ENCODE data around the gene RUFY4. TPM values are rescaled to one million over a fixed set of nuclear protein-coding genes. Genes with fewer than 3 reads are reported as not detected.
"Not testable (repeated sequence)": the region's sequence is repeated elsewhere in the genome, so short reads cannot be mapped to it uniquely, and the experiment has no call there.

Gene RUFY4
- total RNA-seq, 1 donor from 2014 or later = 1.8 TPM

- H3K36me3 Mint-ChIP-seq (ENCODE audit: low read depth) = no peaks in the 10 kb centered on the region
- H3K27ac Mint-ChIP-seq = no peak overlapping the region
- H3K27me3 Mint-ChIP-seq = no peaks in the 10 kb centered on the region
- no peaks in the 10 kb centered on the region for H3K9me3 Mint-ChIP-seq
- no peaks in the 10 kb centered on the region for H3K4me1 Mint-ChIP-seq
- H3K4me3 Mint-ChIP-seq = no peak overlapping the region
- no peak for DNase-seq
- intact Hi-C loops (cut with micrococcal nuclease) = no loop called here
Measured at GRCh38 chr2:218027426-218028188, 41.4 kb upstream of the RUFY4 start.

DNA sequence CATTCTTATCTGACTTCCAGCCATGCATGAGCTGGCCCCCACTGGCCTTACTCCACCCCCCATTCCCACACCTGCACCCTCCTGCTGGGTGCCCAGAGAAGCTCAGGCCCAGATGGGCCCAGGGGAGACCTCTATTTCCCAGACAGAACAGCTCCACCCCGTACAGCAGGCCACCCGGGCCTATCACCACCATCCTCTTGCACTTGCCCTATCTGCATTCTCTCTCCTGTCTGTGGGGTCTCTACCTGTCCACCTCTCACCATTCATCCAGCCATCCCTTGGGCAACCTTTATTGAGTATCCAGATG is 40.9 kb upstream of the RUFY4 start:
- Mint-ChIP-seq H3K4me1 (no peaks in the 10 kb centered on the region), H3K27me3 (no peaks in the 10 kb centered on the region), H3K36me3 (ENCODE audit: low read depth) (no peaks in the 10 kb centered on the region), H3K9me3 (no peaks in the 10 kb centered on the region), H3K4me3 (no peak overlapping the region), H3K27ac (no peak overlapping the region)
- no peak for DNase-seq
- intact Hi-C loops (cut with micrococcal nuclease) = no loop called here

DNA sequence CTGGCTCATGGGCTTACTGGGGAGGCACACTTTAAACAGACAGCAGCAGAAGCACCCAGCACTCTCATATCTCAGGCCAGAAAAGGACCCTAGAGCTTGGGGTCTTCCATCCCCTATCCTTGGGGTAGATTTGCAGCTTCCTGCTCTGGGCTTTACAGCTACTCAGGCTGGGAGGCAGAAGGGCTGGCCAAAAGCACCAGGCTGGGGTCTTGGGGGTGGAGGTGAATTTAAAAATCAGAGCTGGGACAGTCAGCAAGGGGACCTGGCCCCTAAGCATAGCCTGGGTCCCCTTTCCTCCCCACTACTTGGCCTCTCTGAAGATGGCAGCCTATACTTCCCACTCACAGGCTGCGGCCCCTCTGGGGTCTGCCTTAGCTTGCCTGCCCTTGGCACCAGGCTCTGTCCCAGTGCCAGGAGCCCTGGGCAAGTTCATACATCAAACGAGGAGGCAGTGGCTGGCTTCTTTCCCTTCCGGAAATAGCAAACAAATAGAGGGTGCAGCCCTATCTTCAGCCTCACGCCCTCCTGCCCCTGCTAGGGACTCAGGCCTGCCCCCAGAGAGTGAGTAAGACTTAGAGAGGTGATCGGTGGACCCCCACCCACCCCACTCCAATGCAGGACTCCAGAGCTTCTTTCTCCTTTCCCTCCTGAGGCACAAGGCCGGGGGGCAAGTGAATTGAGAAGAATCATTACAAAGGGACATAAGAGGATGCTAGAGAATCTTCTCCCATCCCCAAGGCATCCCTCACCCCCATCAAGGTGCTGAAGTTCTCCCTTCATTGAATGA is 40.3 kb upstream of the RUFY4 start:
- no peaks in the 10 kb centered on the region for H3K36me3 Mint-ChIP-seq (ENCODE audit: low read depth)
- no peaks in the 10 kb centered on the region for H3K27me3 Mint-ChIP-seq
- H3K27ac Mint-ChIP-seq = no peak overlapping the region
- no peak for DNase-seq
- no peak overlapping the region for H3K4me3 Mint-ChIP-seq
- H3K4me1 Mint-ChIP-seq = no peaks in the 10 kb centered on the region
- no peaks in the 10 kb centered on the region for H3K9me3 Mint-ChIP-seq
- intact Hi-C loops (cut with micrococcal nuclease) = no loop called here

GRCh38 chr2:218029366-218030360 is 39.4 kb upstream of the RUFY4 start:
- no peaks in the 10 kb centered on the region for H3K9me3 Mint-ChIP-seq
- no peak overlapping the region for H3K27ac Mint-ChIP-seq
- intact Hi-C loops (cut with micrococcal nuclease) = no loop called here
- no peak overlapping the region for H3K4me3 Mint-ChIP-seq
- no peaks in the 10 kb centered on the region for H3K27me3 Mint-ChIP-seq
- DNase-seq = no peak
- H3K4me1 Mint-ChIP-seq = peaks cover 4% of the 10 kb centered on the region
- no peaks in the 10 kb centered on the region for H3K36me3 Mint-ChIP-seq (ENCODE audit: low read depth)

DNA sequence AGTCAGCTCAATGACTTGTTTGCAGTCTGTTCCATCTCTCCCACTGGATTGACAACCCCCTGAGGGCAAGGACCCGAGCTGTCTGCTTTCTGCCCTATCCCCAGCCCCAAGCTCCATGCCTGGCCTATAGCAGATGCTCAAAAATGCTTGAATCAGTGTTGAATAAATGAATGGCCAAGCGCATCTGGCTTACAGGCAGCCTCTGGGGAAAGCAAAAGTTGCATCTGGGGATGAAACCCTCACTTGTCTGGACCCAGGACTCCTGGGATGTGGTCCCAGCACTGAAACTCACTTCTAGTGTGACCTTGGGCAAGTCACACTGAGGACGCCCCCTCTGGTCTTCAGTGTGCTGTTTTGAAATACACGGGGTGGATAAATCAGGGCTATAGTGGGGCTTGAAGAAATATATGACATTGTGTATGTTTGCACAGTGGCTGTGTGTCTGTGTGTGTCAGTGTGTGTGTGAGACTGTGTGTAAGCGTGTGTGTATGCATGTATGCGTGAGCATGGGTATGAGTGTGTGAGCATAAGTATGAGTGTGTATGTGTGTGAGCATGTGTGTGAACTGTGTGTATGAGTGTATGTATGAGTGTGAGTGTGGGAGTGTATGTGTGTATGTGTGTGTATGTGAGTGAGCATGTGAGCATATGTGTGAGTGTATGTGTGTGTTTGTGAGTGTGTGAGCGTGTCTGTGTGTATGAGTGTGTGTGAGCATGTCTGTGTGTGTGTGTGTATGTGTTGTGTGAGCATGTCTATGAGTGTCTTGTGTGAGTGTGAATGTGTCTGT is 38.5 kb upstream of the RUFY4 start:
- intact Hi-C loops (cut with micrococcal nuclease) = no loop called here
- DNase-seq = no peak

GRCh38 chr2:218031261-218031660 is 37.8 kb upstream of the RUFY4 start:
- H3K27me3 Mint-ChIP-seq = no peaks in the 10 kb centered on the region
- H3K27ac Mint-ChIP-seq = no peak overlapping the region
- no peak overlapping the region for H3K4me3 Mint-ChIP-seq
- no peak for DNase-seq
- no peaks in the 10 kb centered on the region for H3K36me3 Mint-ChIP-seq (ENCODE audit: low read depth)
- intact Hi-C loops (cut with micrococcal nuclease) = no loop called here
- H3K4me1 Mint-ChIP-seq = peaks cover 10% of the 10 kb centered on the region
- no peaks in the 10 kb centered on the region for H3K9me3 Mint-ChIP-seq

More for the DNA sequence above, 38.5 kb upstream of the RUFY4 start:
- H3K4me3 Mint-ChIP-seq = no peak overlapping the region
- no peaks in the 10 kb centered on the region for H3K36me3 Mint-ChIP-seq (ENCODE audit: low read depth)
- H3K4me1 Mint-ChIP-seq = peaks cover 8% of the 10 kb centered on the region
- H3K9me3 Mint-ChIP-seq = no peaks in the 10 kb centered on the region
- H3K27me3 Mint-ChIP-seq = no peaks in the 10 kb centered on the region
- H3K27ac Mint-ChIP-seq = no peak overlapping the region

DNA sequence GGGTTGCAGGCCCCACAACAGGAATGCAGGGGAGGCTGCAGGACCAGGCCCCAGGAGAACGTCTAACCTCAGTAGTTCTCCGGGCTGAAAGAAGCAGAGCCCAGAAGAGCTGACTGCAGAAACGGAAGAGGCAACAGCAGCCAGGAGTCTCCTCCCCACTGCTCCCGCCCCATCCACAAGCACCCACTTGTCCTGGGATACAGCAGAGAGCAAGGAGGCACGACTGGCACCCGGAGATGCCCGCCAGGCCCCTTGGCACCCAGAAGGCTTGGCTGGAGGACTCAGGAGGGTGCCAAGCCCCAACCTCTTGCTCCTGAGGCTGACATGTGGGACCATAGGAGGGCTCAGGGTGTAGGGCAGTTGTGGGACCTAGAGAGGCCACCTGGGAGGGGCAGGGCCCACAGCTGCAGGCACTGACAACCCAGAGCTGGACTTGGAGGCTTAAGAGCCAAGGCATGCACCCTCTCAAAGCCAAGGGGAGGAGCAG is 37.2 kb upstream of the RUFY4 start:
- Mint-ChIP-seq H3K36me3 (ENCODE audit: low read depth) (no peaks in the 10 kb centered on the region), H3K9me3 (no peaks in the 10 kb centered on the region), H3K27me3 (no peaks in the 10 kb centered on the region), H3K4me3 (no peak overlapping the region), H3K27ac (no peak overlapping the region), H3K4me1 (peaks cover 10% of the 10 kb centered on the region)
- intact Hi-C loops (cut with micrococcal nuclease) = no loop called here
- DNase-seq = no peak

- Mint-ChIP-seq H3K4me1 (peaks cover 10% of the 10 kb centered on the region), H3K9me3 (no peaks in the 10 kb centered on the region), H3K27me3 (no peaks in the 10 kb centered on the region), H3K36me3 (ENCODE audit: low read depth) (no peaks in the 10 kb centered on the region), H3K27ac (no peak overlapping the region), H3K4me3 (no peak overlapping the region)
- intact Hi-C loops (cut with micrococcal nuclease) = no loop called here
- no peak for DNase-seq
Measured at GRCh38 chr2:218032336-218033171, 36.5 kb upstream of the RUFY4 start.

DNA sequence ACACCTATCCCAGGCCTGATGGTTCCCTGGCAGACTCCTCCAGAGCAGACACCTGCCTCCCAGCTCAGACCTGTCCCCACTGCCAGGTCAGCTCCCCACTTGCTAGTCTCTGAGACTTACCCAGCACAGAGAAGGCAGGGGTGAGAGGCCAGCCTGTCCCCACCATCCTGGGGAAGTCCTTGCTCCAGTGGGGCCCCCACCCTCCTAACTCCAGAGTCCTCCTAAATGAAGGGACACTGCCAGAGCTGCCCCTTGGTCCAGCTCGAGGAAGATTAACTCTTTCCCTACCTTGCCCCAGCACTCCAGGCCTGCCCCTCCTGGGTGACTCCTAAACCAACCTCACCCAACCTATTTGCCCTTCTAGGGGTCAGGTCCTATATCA is 35.9 kb upstream of the RUFY4 start:
- H3K27ac Mint-ChIP-seq = no peak overlapping the region
- peaks cover 13% of the 10 kb centered on the region for H3K4me1 Mint-ChIP-seq
- no peak for DNase-seq
- intact Hi-C loops (cut with micrococcal nuclease) = no loop called here
- no peaks in the 10 kb centered on the region for H3K9me3 Mint-ChIP-seq
- no peak overlapping the region for H3K4me3 Mint-ChIP-seq
- H3K36me3 Mint-ChIP-seq (ENCODE audit: low read depth) = no peaks in the 10 kb centered on the region
- no peaks in the 10 kb centered on the region for H3K27me3 Mint-ChIP-seq

GRCh38 chr2:218033590-218034496 is 35.2 kb upstream of the RUFY4 start:
- Mint-ChIP-seq H3K27ac (peak overlapping the region; percentile 14), H3K4me1 (peaks cover 18% of the 10 kb centered on the region), H3K27me3 (peaks cover 2% of the 10 kb centered on the region), H3K36me3 (ENCODE audit: low read depth) (no peaks in the 10 kb centered on the region), H3K4me3 (peak overlapping the region; percentile 72), H3K9me3 (no peaks in the 10 kb centered on the region)
- intact Hi-C loops (cut with micrococcal nuclease) = loop anchor here (1.0 kb wide), 1 partner anchor 245 kb away; no protein-coding TSS in a partner anchor
- no peak for DNase-seq

DNA sequence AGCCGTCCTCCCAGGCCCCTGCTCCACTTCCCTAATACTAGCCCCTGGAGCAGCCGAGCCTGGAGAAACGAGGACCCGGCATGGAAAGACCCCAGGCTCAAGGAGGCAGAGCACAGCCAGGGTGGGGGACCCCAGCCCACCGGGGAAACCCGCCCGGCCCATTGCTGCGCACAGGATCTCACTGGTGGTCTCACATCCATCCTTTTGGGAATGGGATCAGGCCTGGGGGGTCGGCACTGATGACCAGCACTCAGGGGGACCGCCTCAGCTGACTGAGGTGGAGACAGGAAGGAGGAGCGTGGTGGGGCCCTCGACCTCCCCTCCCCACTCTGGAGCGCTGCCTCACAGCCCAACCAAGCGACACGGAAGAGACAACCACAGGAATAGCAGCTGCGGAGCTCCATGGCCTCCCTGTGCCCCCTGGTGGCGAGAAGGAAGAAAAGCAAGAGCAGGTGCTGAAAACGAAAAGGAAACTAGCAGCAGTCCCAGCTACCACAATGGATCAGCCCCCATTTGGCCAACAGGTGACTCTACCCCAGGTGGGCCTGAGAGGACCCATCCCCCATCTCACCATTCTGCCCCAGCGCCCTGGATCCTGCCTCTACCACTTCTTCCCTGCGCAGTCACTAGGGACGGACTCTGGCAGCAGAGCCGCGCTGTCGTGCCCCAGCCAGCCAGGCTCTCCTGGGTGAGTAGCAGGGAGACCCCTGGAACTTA is 34.4 kb upstream of the RUFY4 start:
- peak overlapping the region; percentile 72 for H3K4me3 Mint-ChIP-seq
- H3K36me3 Mint-ChIP-seq (ENCODE audit: low read depth); H3K9me3 Mint-ChIP-seq; H3K27me3 Mint-ChIP-seq: not testable (repeated sequence)
- peaks cover 23% of the 10 kb centered on the region for H3K4me1 Mint-ChIP-seq
- intact Hi-C loops (cut with micrococcal nuclease) = loop anchor here (1.0 kb wide), 2 partner anchors 34 to 245 kb away; no protein-coding TSS in a partner anchor
- H3K27ac Mint-ChIP-seq = peak overlapping the region; percentile 67
- peak; percentile 90 for DNase-seq

Data from activated CD4-positive, alpha-beta T cell treated with anti-CD3 and anti-CD28 coated beads, Interleukin-2, amount 10 ng/mL, durations not matched to agents 24 days and 14 days (primary cell).